ENCODE measurements around the gene ART5. TPM values are rescaled to one million over a fixed set of nuclear protein-coding genes. Genes with fewer than 3 reads are reported as not detected.

Gene ART5
- total RNA-seq, 1 experiment from 2014 or later: 7.9 TPM

- H4K8ac ChIP-seq (replicated peaks; ENCODE audit: insufficient read length, low read depth, low read length): no peak overlapping the region
- no peaks in the 10 kb centered on the region for H3K79me1 ChIP-seq (ENCODE audit: insufficient read depth, low read depth, low read length, poor library complexity, severe bottlenecking)
- DNase-seq: no peak
- H3K14ac ChIP-seq (ENCODE audit: insufficient read depth, low read length): no peak overlapping the region
- no peak overlapping the region for H3K9ac ChIP-seq (ENCODE audit: extremely low read depth, insufficient read length, low read length)
- no peak overlapping the region for H3K18ac ChIP-seq (ENCODE audit: insufficient read length, low read depth, low read length)
- H3K56ac ChIP-seq (ENCODE audit: insufficient read length, low read depth, low read length): no peak overlapping the region
- no peak overlapping the region for H4K91ac ChIP-seq (ENCODE audit: insufficient read length, low read depth, low read length)
- H3K79me2 ChIP-seq (ENCODE audit: insufficient read depth, low read length): no peaks in the 10 kb centered on the region
- H3K27ac Mint-ChIP-seq: no peak overlapping the region
- H3K27me3 Mint-ChIP-seq (ENCODE audit: low read depth): no peaks in the 10 kb centered on the region
- H2BK12ac ChIP-seq (ENCODE audit: insufficient read length, low read depth, low read length): no peak overlapping the region
- no peak overlapping the region for H4K5ac ChIP-seq (ENCODE audit: insufficient read length, low read depth, low read length)
- WGBS (ENCODE audit: extremely low coverage, insufficient read length, low lambda C conversion rate): no CpG with 5 or more reads among the region's 5 CpGs
- no peak overlapping the region for H3K27ac ChIP-seq (ENCODE audit: insufficient read length, low read depth, low read length)
- H2BK15ac ChIP-seq (ENCODE audit: low read depth, low read length): no peak overlapping the region
- H4K20me1 ChIP-seq (ENCODE audit: control insufficient read depth, insufficient read depth, insufficient read length): no peaks in the 10 kb centered on the region
- no peak overlapping the region for H2BK20ac ChIP-seq (ENCODE audit: low read depth, low read length, poor library complexity, severe bottlenecking)
- no peak overlapping the region for H2BK120ac ChIP-seq (ENCODE audit: low read depth, low read length, poor library complexity, severe bottlenecking)
- H3K4me1 Mint-ChIP-seq: no peaks in the 10 kb centered on the region
- no peaks in the 10 kb centered on the region for H3K27me3 ChIP-seq (ENCODE audit: insufficient read depth, low read length)
- no peaks in the 10 kb centered on the region for H3K9me3 Mint-ChIP-seq
- H2AFZ ChIP-seq (ENCODE audit: low read length): no peak overlapping the region
- H2BK5ac ChIP-seq (ENCODE audit: insufficient read length, low read length): no peak overlapping the region
- H3K4me1 ChIP-seq (ENCODE audit: insufficient read depth, low read length): no peaks in the 10 kb centered on the region
- no peak overlapping the region for H3K4ac ChIP-seq (ENCODE audit: low read depth, low read length)
- no peak overlapping the region for H2AK5ac ChIP-seq (ENCODE audit: insufficient read length, low read length)
- no peaks in the 10 kb centered on the region for H3K23me2 ChIP-seq (ENCODE audit: insufficient read length, low read depth, low read length, poor library complexity, severe bottlenecking)
- H3K4me3 Mint-ChIP-seq: no peak overlapping the region
- no peak for TF ChIP-seq CTCF (conservative IDR thresholded peaks at IDR 0.05)
- no peaks in the 10 kb centered on the region for H3K9me3 ChIP-seq (ENCODE audit: control insufficient read depth, low read depth, low read length)
- H3K4me2 ChIP-seq (ENCODE audit: insufficient read depth, insufficient read length, low read length): no peak overlapping the region
- H3K36me3 Mint-ChIP-seq (ENCODE audit: insufficient read depth in 1 of 3, low read depth in 3 of 3): no peaks in the 10 kb centered on the region
- H3T11ph ChIP-seq (ENCODE audit: low read length): no peak overlapping the region
- no peak overlapping the region for H3K23ac ChIP-seq (ENCODE audit: insufficient read length, low read depth, low read length)
These were observed 36.0 kb downstream of the ART5 start for GRCh38 chr11:3605771-3606203.

Data from H9 (cell line).